ENCODE measurements around the gene HSPB2. TPM values are rescaled to one million over a fixed set of nuclear protein-coding genes. Genes with fewer than 3 reads are reported as not detected.

The HSPB2 gene
- total RNA-seq, result 0.43 and 0.64 TPM in 2 replicates

- H3K4me3 ChIP-seq (ENCODE audit: low read depth, low read length), result peak within 1 kb of the TSS; percentile 27
- no peak for TF ChIP-seq CTCF (IDR thresholded peaks at IDR 0.05; ENCODE audit: insufficient read depth, low read depth, low read length)
- DNase-seq (ENCODE audit: low read depth), result no peak
Observed at GRCh38 chr11:111912535-111912934, at the start of gene HSPB2. Gene HSPB2, plus strand, starts transcription at chr11:111912734. Its CDS starts 96 bp downstream, at chr11:111912830.

GRCh38 chr11:111870113-111870512 lies 42.4 kb upstream of the HSPB2 start:
- H3K4me3 ChIP-seq (ENCODE audit: low read depth, low read length), result no peak overlapping the region
- no peak for DNase-seq (ENCODE audit: low read depth)
- no peak for TF ChIP-seq CTCF (IDR thresholded peaks at IDR 0.05; ENCODE audit: insufficient read depth, low read depth, low read length)

- peak overlapping the region; percentile 87 for H3K4me3 ChIP-seq (ENCODE audit: low read depth, low read length)
- DNase-seq (ENCODE audit: low read depth), result no peak
- no peak for TF ChIP-seq CTCF (IDR thresholded peaks at IDR 0.05; ENCODE audit: insufficient read depth, low read depth, low read length)
Observed at GRCh38 chr11:111870522-111870885, 42.0 kb upstream of the HSPB2 start.

GRCh38 chr11:111870886-111871692 lies 41.4 kb upstream of the HSPB2 start, which contains the start of gene ALG9:
Gene ALG9, minus strand, starts transcription at chr11:111871581. Its CDS starts 99 bp downstream, at chr11:111871482.
- peak; percentile 81 for DNase-seq (ENCODE audit: low read depth)
- peak; percentile 41 for TF ChIP-seq CTCF (IDR thresholded peaks at IDR 0.05; ENCODE audit: insufficient read depth, low read depth, low read length)

GRCh38 chr11:111871693-111872161 lies 40.8 kb upstream of the HSPB2 start:
- peak overlapping the region; percentile 87 for H3K4me3 ChIP-seq (ENCODE audit: low read depth, low read length)
- TF ChIP-seq CTCF (IDR thresholded peaks at IDR 0.05; ENCODE audit: insufficient read depth, low read depth, low read length), result no peak
- DNase-seq (ENCODE audit: low read depth), result no peak

More at GRCh38 chr11:111870886-111871692, 41.4 kb upstream of the HSPB2 start, which contains the start of gene ALG9:
- peak within 1 kb of the TSS; percentile 87 for H3K4me3 ChIP-seq (ENCODE audit: low read depth, low read length)

GRCh38 chr11:111878385-111878848 lies 34.1 kb upstream of the HSPB2 start:
- no peak for TF ChIP-seq CTCF (IDR thresholded peaks at IDR 0.05; ENCODE audit: insufficient read depth, low read depth, low read length)
- H3K4me3 ChIP-seq (ENCODE audit: low read depth, low read length), result peak overlapping the region; percentile 75
- DNase-seq (ENCODE audit: low read depth), result no peak
